GM23338 (cell line): Measurements from ENCODE around the gene MPND. TPM values are rescaled to one million over a fixed set of nuclear protein-coding genes. Genes with fewer than 3 reads are reported as not detected.

Source experiments
- ATAC-seq: fragments of 200-7000 bp; cut with Tn5 transposase; 3 replicates; pipeline ENCODE4 v1.9.1; 2020
- DNase-seq: peaks from one replicate; pipeline ENCODE4 v3.0.0-alpha.2; 2015; ENCODE audit warnings: low spot score
- H2AFZ ChIP-seq: fragments of 200-600 bp; sonication (generic); 2 replicates; pipeline ENCODE4 v1.8.0; 2016; ENCODE audit warnings: antibody characterized with exemption, mild to moderate bottlenecking, moderate library complexity
- H3F3A ChIP-seq: fragments of 200-600 bp; sonication (generic); replicated peaks from 2 replicates; pipeline ENCODE4 v1.8.0; 2017; ENCODE audit warnings: antibody characterized with exemption, mixed run types, low read depth
- H3K27ac ChIP-seq: fragments of 200-600 bp; sonication (generic); 2 replicates; pipeline ENCODE4 v1.6.1; 2016; ENCODE audit warnings: low read depth
- H3K27me3 ChIP-seq: fragments of 200-600 bp; sonication (generic); 2 replicates; pipeline ENCODE4 v1.8.0; 2016; ENCODE audit warnings: mild to moderate bottlenecking, mixed run types, moderate library complexity; ENCODE audit not compliant: insufficient read depth
- H3K36me3 ChIP-seq: fragments of 200-600 bp; sonication (generic); 2 replicates; pipeline ENCODE4 v1.8.0; 2016; ENCODE audit warnings: mild to moderate bottlenecking; ENCODE audit not compliant: insufficient read depth
- H3K4me1 ChIP-seq: fragments of 200-600 bp; sonication (generic); 2 replicates; pipeline ENCODE4 v1.8.0; 2016; ENCODE audit warnings: mild to moderate bottlenecking, moderate library complexity; ENCODE audit not compliant: insufficient read depth
- H3K4me2 ChIP-seq: fragments of 200-600 bp; sonication (generic); 2 replicates; pipeline ENCODE4 v1.7.1; 2017; ENCODE audit warnings: mixed run types
- H3K4me3 ChIP-seq: fragments of 200-600 bp; sonication (generic); 2 replicates; pipeline ENCODE4 v1.6.1; 2016; ENCODE audit warnings: mixed run types
- H3K79me2 ChIP-seq: fragments of 200-600 bp; sonication (generic); replicated peaks from 2 replicates; pipeline ENCODE4 v1.8.0; 2017; ENCODE audit warnings: mild to moderate bottlenecking; ENCODE audit not compliant: insufficient read depth
- H3K9me2 ChIP-seq: fragments of 200-600 bp; sonication (generic); 2 replicates; pipeline ENCODE4 v1.8.0; 2017; ENCODE audit not compliant: insufficient read depth
- H4K20me1 ChIP-seq: fragments of 200-600 bp; sonication (generic); replicated peaks from 2 replicates; pipeline ENCODE4 v1.8.0; 2017; ENCODE audit warnings: mild to moderate bottlenecking; ENCODE audit not compliant: insufficient read depth
- H3K27ac Mint-ChIP-seq: 2 replicates; pipeline ENCODE4 v1.8.0; 2020; ENCODE audit warnings: inconsistent platforms, mild to moderate bottlenecking, moderate library complexity, mixed read lengths
- H3K27me3 Mint-ChIP-seq: 3 replicates; pipeline ENCODE4 v1.8.0; 2022; ENCODE audit warnings: low read depth, mild to moderate bottlenecking, moderate library complexity, mixed read lengths, inconsistent platforms; ENCODE audit not compliant: insufficient read depth, poor library complexity
- H3K36me3 Mint-ChIP-seq: 3 replicates; pipeline ENCODE4 v1.8.0; 2021; ENCODE audit warnings: low read depth, mild to moderate bottlenecking, inconsistent platforms, moderate library complexity, mixed read lengths
- H3K4me1 Mint-ChIP-seq: 3 replicates; pipeline ENCODE4 v1.8.0; 2020; ENCODE audit warnings: mild to moderate bottlenecking, inconsistent platforms, mixed read lengths
- H3K4me3 Mint-ChIP-seq: 3 replicates; pipeline ENCODE4 v1.8.0; 2021; ENCODE audit warnings: moderate library complexity, mild to moderate bottlenecking, inconsistent platforms, mixed read lengths
- H3K9me3 Mint-ChIP-seq: 3 replicates; pipeline ENCODE4 v1.8.0; 2020; ENCODE audit warnings: moderate library complexity, mild to moderate bottlenecking, inconsistent platforms, mixed read lengths
- CREB1 ChIP-seq: fragments of 250-450 bp; sonication (Bioruptor Pico); IDR thresholded peaks from 2 replicates; pipeline ENCODE4 v1.5.0; 2020; ENCODE audit warnings: low read depth, mild to moderate bottlenecking, moderate library complexity
- EZH2 ChIP-seq: fragments of 200-600 bp; sonication (generic); IDR thresholded peaks from one replicate; pipeline ENCODE4 v1.8.0; 2017; ENCODE audit warnings: antibody characterized with exemption, mild to moderate bottlenecking, low read depth; ENCODE audit not compliant: unreplicated experiment
- EZH2phosphoT487 ChIP-seq: fragments of 200-600 bp; sonication (generic); IDR thresholded peaks from one replicate; pipeline ENCODE4 v1.8.1; 2018; ENCODE audit warnings: antibody characterized with exemption; ENCODE audit not compliant: unreplicated experiment
- NANOG ChIP-seq: IDR thresholded peaks from 2 replicates; pipeline ENCODE4 v1.6.1; 2016; ENCODE audit warnings: antibody characterized with exemption, borderline replicate concordance
- POLR2AphosphoS5 ChIP-seq: IDR thresholded peaks from 2 replicates; pipeline ENCODE4 v1.6.1; 2016; ENCODE audit warnings: antibody characterized with exemption, low read depth
- STAT1 ChIP-seq: IDR thresholded peaks from one replicate; pipeline ENCODE4 v1.6.1; 2016; ENCODE audit warnings: antibody characterized with exemption; ENCODE audit not compliant: unreplicated experiment
- ZNF331 ChIP-seq: fragments of 250-450 bp; sonication (Bioruptor Pico); IDR thresholded peaks from 2 replicates; pipeline ENCODE4 v1.5.0; 2020; ENCODE audit warnings: low read depth, mild to moderate bottlenecking, moderate library complexity
- long read RNA-seq: library from polyadenylated mRNA; unstranded; transcript quantifications from one replicate; pipeline ENCODE4 v2.0.0, GENCODE V29; 2020; ENCODE audit not compliant: unreplicated experiment
- polyA plus RNA-seq: library from polyadenylated mRNA; unstranded; fragments of >200 nt; fragmentation: Nextera tagmentation; extraction: Ambion mirVana; gene quantifications from 2 replicates; pipeline ENCODE4 v1.2.1, GENCODE V29; 2016
- total RNA-seq: library from RNA; depleted of rRNA; stranded (reverse); fragments of >200 nt; shearing (Covaris generic); gene quantifications from 2 replicates; pipeline ENCODE4 v1.2.3, GENCODE V29; 2014; rRNA removed
- TF ChIP-seq, protein P1 (sequence below), 2 experiments: fragments of 200-600 bp in 1 of 2; sonication (generic) in 1 of 2; conservative IDR thresholded peaks; 2 replicates each; pipeline versions ENCODE4 v1.5.1 to v1.6.1; 2016 to 2017; ENCODE audit warnings: antibody characterized with exemption in 2 of 2, low read depth in 2 of 2, mild to moderate bottlenecking in 2 of 2, moderate library complexity in 1 of 2
- TF ChIP-seq, protein P2 (sequence below): IDR thresholded peaks from 2 replicates; pipeline ENCODE4 v1.6.1; 2016; ENCODE audit warnings: antibody characterized with exemption

The MPND gene, protein sequence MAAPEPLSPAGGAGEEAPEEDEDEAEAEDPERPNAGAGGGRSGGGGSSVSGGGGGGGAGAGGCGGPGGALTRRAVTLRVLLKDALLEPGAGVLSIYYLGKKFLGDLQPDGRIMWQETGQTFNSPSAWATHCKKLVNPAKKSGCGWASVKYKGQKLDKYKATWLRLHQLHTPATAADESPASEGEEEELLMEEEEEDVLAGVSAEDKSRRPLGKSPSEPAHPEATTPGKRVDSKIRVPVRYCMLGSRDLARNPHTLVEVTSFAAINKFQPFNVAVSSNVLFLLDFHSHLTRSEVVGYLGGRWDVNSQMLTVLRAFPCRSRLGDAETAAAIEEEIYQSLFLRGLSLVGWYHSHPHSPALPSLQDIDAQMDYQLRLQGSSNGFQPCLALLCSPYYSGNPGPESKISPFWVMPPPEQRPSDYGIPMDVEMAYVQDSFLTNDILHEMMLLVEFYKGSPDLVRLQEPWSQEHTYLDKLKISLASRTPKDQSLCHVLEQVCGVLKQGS
- total RNA-seq (9.1 and 15.6 TPM in 2 replicates), polyA plus RNA-seq (11.8 and 22.5 TPM in 2 replicates)
- long read RNA-seq, partial matches to known transcripts: 3 of 4 reads
- long read RNA-seq, other reads (novel, unspliced or antisense): 1 of 4 reads

DNA sequence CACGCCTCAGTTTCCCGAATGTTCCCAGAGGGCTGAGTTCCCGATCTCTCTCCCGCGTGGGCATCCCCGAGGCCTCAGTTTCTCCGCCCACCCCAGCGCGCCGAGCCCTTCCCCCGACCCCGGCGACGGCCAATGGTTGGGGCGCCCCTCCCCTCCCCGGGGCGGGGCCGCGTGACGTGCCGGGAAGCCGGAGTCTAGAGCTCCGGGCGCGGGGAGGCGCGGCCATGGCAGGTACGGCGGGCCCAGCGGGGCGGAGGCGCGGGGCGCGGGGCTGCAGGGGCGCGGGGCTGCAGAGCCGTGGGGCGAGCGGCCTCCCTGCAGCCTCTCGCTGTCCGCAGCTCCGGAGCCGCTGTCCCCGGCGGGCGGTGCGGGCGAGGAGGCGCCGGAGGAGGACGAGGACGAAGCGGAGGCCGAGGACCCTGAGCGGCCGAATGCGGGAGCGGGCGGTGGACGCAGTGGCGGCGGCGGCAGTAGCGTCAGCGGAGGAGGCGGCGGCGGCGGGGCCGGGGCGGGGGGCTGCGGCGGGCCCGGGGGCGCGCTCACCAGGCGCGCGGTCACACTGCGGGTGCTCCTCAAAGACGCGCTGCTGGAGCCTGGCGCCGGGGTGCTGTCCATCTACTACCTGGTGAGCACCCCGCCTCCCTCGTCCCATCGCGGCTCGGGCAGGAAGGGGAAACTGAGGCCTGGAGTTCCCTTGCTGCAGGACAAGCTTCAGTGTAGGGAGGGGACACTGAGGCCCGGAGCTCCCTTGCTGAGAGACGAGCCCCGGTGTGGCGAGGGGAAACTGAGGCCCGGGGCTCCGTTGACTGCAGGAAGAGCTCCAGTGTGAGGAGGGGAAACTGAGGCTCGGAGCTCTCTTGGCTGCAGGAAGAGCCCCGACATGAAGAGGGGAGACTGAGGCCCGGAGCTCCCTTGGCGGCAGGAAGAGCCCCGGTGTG is at the start of gene MPND:
MPND (plus strand) TSS at position 193 of the 938 bp plus-strand sequence; CDS start at position 225, 32 bp downstream.
- Histone ChIP-seq H3K4me2 (peak within 1 kb of the TSS; percentile 77), H2AFZ (no peak within 1 kb of the TSS), H3K4me3 (peak within 1 kb of the TSS; percentile 56), H3K4me1 (peaks cover 6% of the 10 kb centered on the region), H4K20me1 (no peaks in the 10 kb centered on the region; the same call in none of the 2 replicates), H3K9me2 (no peaks in the 10 kb centered on the region), H3K36me3 (no peaks in the 10 kb centered on the region; the same call in 1 of the 2 replicates), H3F3A (peaks cover 11% of the 10 kb centered on the region; the same call in 1 of the 2 replicates), H3K79me2 (0 out of 2 replicates have a peak, but pooled peaks cover 5% of the 10 kb centered on the region), H3K27me3 (peaks cover 4% of the 10 kb centered on the region; the same call in 1 of the 2 replicates), H3K27ac (peak within 1 kb of the TSS; percentile 89)
- ATAC-seq: peak; percentile 68
- Mint-ChIP-seq H3K4me1 (peaks cover 5% of the 10 kb centered on the region), H3K27me3 (peaks cover 24% of the 10 kb centered on the region), H3K27ac (peak within 1 kb of the TSS; percentile 99), H3K36me3 (peaks cover 29% of the 10 kb centered on the region), H3K9me3 (no peaks in the 10 kb centered on the region; the same call in 2 of the 3 replicates), H3K4me3 (peak within 1 kb of the TSS; percentile 89)
- DNase-seq: peak; percentile 93
- TF ChIP-seq POLR2AphosphoS5 (peak; percentile 45), EZH2phosphoT487 (no peak), CREB1 (CRISPR knock-in tag) (peak; percentile 84)

DNA sequence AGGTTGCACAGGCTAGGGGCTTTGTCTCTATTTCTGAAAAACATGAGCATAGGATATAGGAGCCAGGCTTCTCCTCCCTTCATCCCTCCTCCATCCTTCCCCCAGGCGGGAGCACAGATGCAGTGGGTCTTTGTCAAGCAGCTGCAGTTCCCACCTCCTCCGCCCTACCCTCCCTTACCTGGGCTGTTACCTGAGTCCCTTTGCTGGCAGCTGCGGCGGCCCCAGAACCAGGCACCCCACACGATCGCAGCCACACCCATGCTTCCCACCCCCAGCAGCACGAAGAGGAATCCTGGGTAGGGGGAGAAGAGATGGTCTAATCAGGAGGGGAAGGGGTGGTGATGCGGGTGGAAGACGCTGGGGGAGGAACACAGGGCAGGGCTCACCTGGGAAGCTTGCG is 49.0 kb upstream of the MPND start:
- no peaks in the 10 kb centered on the region for H3K9me2 ChIP-seq
- ATAC-seq: peak; percentile 75
- no peaks in the 10 kb centered on the region for H3K36me3 ChIP-seq
- DNase-seq: peak; percentile 50
- Mint-ChIP-seq H3K4me1 (peaks cover 7% of the 10 kb centered on the region; the same call in 2 of the 3 replicates), H3K9me3 (no peaks in the 10 kb centered on the region; the same call in 2 of the 3 replicates), H3K27me3 (peaks cover 14% of the 10 kb centered on the region), H3K36me3 (no peaks in the 10 kb centered on the region), H3K27ac (no peak overlapping the region), H3K4me3 (peak overlapping the region; percentile 40; the same call in 1 of the 3 replicates)
- no peaks in the 10 kb centered on the region for H3K27me3 ChIP-seq
- H2AFZ ChIP-seq: peak overlapping the region; percentile 83
- TF ChIP-seq, protein P1, sequence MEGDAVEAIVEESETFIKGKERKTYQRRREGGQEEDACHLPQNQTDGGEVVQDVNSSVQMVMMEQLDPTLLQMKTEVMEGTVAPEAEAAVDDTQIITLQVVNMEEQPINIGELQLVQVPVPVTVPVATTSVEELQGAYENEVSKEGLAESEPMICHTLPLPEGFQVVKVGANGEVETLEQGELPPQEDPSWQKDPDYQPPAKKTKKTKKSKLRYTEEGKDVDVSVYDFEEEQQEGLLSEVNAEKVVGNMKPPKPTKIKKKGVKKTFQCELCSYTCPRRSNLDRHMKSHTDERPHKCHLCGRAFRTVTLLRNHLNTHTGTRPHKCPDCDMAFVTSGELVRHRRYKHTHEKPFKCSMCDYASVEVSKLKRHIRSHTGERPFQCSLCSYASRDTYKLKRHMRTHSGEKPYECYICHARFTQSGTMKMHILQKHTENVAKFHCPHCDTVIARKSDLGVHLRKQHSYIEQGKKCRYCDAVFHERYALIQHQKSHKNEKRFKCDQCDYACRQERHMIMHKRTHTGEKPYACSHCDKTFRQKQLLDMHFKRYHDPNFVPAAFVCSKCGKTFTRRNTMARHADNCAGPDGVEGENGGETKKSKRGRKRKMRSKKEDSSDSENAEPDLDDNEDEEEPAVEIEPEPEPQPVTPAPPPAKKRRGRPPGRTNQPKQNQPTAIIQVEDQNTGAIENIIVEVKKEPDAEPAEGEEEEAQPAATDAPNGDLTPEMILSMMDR (conservative IDR thresholded peaks at IDR 0.05; ENCODE audit: low read depth in 2 of 2): no peak
- TF ChIP-seq NANOG (no peak), CREB1 (CRISPR knock-in tag) (no peak), ZNF331 (no peak), EZH2 (no peak), STAT1 (no peak)
- TF ChIP-seq, protein P2, sequence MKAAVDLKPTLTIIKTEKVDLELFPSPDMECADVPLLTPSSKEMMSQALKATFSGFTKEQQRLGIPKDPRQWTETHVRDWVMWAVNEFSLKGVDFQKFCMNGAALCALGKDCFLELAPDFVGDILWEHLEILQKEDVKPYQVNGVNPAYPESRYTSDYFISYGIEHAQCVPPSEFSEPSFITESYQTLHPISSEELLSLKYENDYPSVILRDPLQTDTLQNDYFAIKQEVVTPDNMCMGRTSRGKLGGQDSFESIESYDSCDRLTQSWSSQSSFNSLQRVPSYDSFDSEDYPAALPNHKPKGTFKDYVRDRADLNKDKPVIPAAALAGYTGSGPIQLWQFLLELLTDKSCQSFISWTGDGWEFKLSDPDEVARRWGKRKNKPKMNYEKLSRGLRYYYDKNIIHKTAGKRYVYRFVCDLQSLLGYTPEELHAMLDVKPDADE: no peak
- no peaks in the 10 kb centered on the region for H4K20me1 ChIP-seq
- H3K27ac ChIP-seq: no peak overlapping the region
- H3K4me3 ChIP-seq: no peak overlapping the region
- no peaks in the 10 kb centered on the region for H3K79me2 ChIP-seq
- no peaks in the 10 kb centered on the region for H3F3A ChIP-seq
- H3K4me2 ChIP-seq: no peak overlapping the region
- no peaks in the 10 kb centered on the region for H3K4me1 ChIP-seq
